GM12891 (cell line): ENCODE data around the gene RALGPS1.

Experiments used
- DNase-seq: peaks from one replicate; pipeline ENCODE4 v3.0.0; 2011; ENCODE audit warnings: low spot score; ENCODE audit not compliant: insufficient read length
- FAIRE-seq: peaks from 2 replicates; lab custom pipeline; 2011; peaks lifted over from hg19 to GRCh38; lab: Jason Lieb, UNC
- PAX5 ChIP-seq: IDR thresholded peaks from 2 replicates; pipeline ENCODE4 v1.6.1; 2011; ENCODE audit warnings: low read length, moderate library complexity, mild to moderate bottlenecking; ENCODE audit not compliant: insufficient read depth, severe bottlenecking
- POLR2A ChIP-seq: IDR thresholded peaks from 2 replicates; pipeline ENCODE4 v1.6.1; 2011; ENCODE audit warnings: low read depth, low read length, control low read depth
- POLR2AphosphoS5 ChIP-seq: IDR thresholded peaks from 2 replicates; pipeline ENCODE4 v1.6.1; 2011; ENCODE audit warnings: low read depth, low read length, control low read depth
- POU2F2 ChIP-seq: IDR thresholded peaks from 2 replicates; pipeline ENCODE4 v1.6.1; 2011; ENCODE audit warnings: low read depth, mild to moderate bottlenecking, control low read depth, low read length, moderate library complexity
- SPI1 ChIP-seq: IDR thresholded peaks from 2 replicates; pipeline ENCODE4 v1.6.1; 2011; ENCODE audit warnings: low read depth, low read length, control low read depth
- TAF1 ChIP-seq: IDR thresholded peaks from 2 replicates; pipeline ENCODE4 v1.6.1; 2011; ENCODE audit warnings: low read depth, low read length, control low read depth

Gene RALGPS1

DNA sequence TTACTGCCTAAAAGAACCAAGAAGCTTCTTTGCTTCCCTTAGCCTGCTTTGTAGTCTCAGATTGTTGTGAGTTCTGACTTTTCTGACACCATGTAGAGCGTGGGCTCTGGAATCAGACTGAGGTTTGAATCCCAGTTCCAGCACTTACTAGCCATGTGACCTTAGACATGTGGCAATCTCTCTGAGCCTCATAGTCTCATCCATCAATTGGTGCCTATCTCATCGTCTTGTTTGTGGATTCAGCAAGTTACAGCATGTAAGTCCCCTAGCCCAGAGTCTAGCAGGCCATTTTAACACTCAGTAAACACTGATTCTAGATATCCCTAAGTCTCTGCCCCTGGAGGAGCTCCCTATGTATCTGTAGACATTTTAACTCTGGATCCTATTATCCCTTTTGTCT is 113.1 kb downstream of the RALGPS1 start:
- DNase-seq: no peak
- FAIRE-seq: no peak
- no peak for TF ChIP-seq SPI1
- no peak for TF ChIP-seq POLR2A
- no peak for TF ChIP-seq POLR2AphosphoS5
- TF ChIP-seq POU2F2: no peak

DNA sequence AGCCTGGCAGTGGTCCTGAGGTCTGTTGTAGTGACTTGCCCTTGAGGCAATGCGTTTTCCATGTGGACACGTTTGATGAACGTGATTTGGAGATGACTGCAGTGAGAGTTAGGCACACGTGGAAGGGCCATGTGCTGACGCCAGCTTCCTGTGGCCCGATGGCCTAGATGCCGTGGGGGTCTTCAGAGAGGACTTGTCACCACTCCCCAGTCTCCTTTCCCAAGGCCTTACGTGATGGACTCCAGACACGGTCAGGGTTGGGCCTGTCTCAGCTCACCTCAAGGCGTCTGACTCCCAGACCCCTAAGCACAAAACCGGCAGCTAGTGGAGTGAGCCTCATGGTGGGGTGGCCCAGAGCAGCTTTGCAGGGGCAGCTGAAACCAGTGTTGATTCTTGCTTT is 115.0 kb downstream of the RALGPS1 start:
- no peak for FAIRE-seq
- no peak for TF ChIP-seq POU2F2
- TF ChIP-seq POLR2AphosphoS5: no peak
- no peak for TF ChIP-seq POLR2A
- TF ChIP-seq SPI1: no peak
- TF ChIP-seq TAF1: no peak
- TF ChIP-seq PAX5: no peak

GRCh38 chr9:127030814-127031740 is 116.5 kb downstream of the RALGPS1 start:
- DNase-seq (no peak), FAIRE-seq (no peak)
- TF ChIP-seq POLR2AphosphoS5: no peak
- no peak for TF ChIP-seq TAF1
- TF ChIP-seq PAX5: no peak
- 0 out of 2 replicates have a peak, but pooled peaks have one; percentile 6 for TF ChIP-seq SPI1

More for the DNA sequence above, 115.0 kb downstream of the RALGPS1 start:
- DNase-seq: no peak

- FAIRE-seq (no peak), DNase-seq (no peak)
- TF ChIP-seq PAX5: no peak
- no peak for TF ChIP-seq POU2F2
- TF ChIP-seq TAF1: no peak
- TF ChIP-seq SPI1: no peak
- no peak for TF ChIP-seq POLR2AphosphoS5
These were observed 117.7 kb downstream of the RALGPS1 start for GRCh38 chr9:127032256-127032655.

GRCh38 chr9:127033061-127033460 is 118.5 kb downstream of the RALGPS1 start:
- no peak for TF ChIP-seq PAX5
- no peak for TF ChIP-seq POLR2AphosphoS5
- TF ChIP-seq POU2F2: no peak
- no peak for TF ChIP-seq POLR2A
- no peak for TF ChIP-seq SPI1
- TF ChIP-seq TAF1: no peak
- FAIRE-seq (no peak), DNase-seq (no peak)

DNA sequence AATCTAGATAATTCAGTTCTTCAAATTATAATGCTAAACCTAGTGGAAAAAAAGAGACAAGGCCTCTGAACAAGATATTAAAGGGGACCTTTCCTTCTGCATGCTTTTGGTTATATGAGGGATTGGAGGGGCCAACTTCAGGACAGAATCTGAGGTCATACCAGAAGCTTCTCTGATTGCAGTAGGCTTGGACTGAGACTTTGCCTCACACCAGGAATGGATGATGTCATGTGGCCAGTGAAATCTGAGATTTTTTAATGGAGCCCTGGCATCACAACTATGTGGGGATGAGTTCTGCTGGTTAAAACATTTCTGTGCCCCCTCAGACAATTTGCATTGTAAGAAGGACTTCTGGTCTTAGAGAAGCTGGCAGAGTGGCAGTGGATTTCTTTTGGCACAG is 119.2 kb downstream of the RALGPS1 start:
- DNase-seq (no peak), FAIRE-seq (no peak)
- TF ChIP-seq PAX5: no peak
- no peak for TF ChIP-seq POU2F2
- TF ChIP-seq SPI1: no peak
- no peak for TF ChIP-seq POLR2AphosphoS5

DNA sequence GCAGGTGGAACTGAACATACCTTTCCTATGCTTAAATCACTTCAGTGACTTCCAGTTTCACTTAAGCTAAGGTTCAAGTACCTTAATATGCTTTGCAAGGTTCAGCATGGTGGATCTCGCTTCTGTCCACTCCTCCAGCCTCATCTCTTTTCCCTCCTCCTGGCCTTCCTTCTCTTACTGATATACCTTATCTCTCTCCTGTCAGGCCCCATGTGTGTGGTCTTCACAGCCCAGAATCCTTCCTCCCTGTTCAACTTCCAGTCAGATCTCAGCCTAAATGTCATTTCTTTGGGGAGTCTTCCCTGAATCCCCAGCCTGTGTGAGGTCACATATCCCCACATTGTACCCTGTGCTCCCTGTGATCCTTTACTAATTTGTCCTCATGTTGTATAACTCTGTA is 120.1 kb downstream of the RALGPS1 start:
- peak; percentile 56 for FAIRE-seq
- DNase-seq: no peak

DNA sequence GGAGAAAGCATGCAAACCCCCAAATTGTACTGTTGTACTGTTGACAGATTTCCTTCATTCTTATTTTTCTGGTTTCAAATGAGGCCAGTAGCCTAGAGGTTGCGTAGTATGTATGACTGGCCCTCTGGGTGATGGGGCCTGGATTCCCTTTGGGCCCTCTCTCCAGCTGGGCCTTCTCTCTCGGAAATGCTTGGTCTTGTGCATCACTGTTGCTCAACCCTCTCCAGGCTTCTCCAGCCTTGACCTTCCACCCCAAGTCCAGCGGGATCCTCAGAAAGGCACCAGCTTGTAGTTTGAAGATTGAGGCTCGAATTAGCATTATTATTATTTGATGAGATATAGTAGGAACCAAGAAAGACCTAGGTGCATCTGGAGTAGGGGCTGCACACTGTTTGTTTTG is 120.8 kb downstream of the RALGPS1 start:
- FAIRE-seq (no peak), DNase-seq (no peak)
- no peak for TF ChIP-seq POU2F2
- TF ChIP-seq PAX5: no peak
- TF ChIP-seq TAF1: no peak
- TF ChIP-seq POLR2A: no peak
- no peak for TF ChIP-seq SPI1
- no peak for TF ChIP-seq POLR2AphosphoS5

More for the DNA sequence above, 120.1 kb downstream of the RALGPS1 start:
- TF ChIP-seq SPI1 (no peak), POU2F2 (no peak), POLR2A (no peak), POLR2AphosphoS5 (no peak), PAX5 (no peak), TAF1 (no peak)

DNA sequence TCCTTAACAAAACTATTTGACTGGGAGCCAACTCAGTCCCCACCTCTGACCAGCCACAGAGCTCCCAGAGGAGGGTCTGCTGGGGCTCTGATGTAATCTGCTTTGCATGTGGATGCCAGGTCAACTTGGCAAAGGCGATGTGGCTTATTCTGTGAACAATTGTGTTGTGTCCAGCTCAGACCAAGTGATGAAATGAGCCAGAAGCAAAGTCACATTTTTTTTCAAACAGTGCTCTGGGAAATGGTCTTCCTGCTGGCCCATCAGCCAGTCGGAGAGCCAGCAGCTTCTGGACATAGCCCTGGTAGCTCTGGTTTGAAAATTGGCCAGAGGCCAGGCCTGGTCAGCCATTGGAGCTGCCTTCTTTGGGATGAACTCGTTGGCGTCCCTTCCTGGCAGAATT is 121.4 kb downstream of the RALGPS1 start:
- DNase-seq: no peak
- TF ChIP-seq SPI1 (no peak), TAF1 (no peak), POU2F2 (no peak), PAX5 (no peak), POLR2A (no peak), POLR2AphosphoS5 (no peak)
- FAIRE-seq: no peak

- TF ChIP-seq SPI1: no peak
- no peak for TF ChIP-seq POU2F2
- TF ChIP-seq POLR2AphosphoS5: no peak
- no peak for TF ChIP-seq TAF1
- no peak for TF ChIP-seq POLR2A
- no peak for TF ChIP-seq PAX5
- FAIRE-seq (no peak), DNase-seq (no peak)
These were observed 121.9 kb downstream of the RALGPS1 start for GRCh38 chr9:127036437-127036836.
